ENCODE results near the gene KRTAP10-1. TPM values are rescaled to one million over a fixed set of nuclear protein-coding genes. Genes with fewer than 3 reads are reported as not detected.

KRTAP10-1 gene
- total RNA-seq, 1 experiment from 2014 or later, result not detected

GRCh38 chr21:44499211-44499560 lies 40.8 kb downstream of the KRTAP10-1 start:
- intact Hi-C loops (cut with micrococcal nuclease; ENCODE audit: unreplicated experiment), result no loop called here
- no peaks in the 10 kb centered on the region for H3K4me1 ChIP-seq
- ChIA-PET CTCF (no interaction called here), POLR2A (no interaction called here)
- H3K4me3 Mint-ChIP-seq (ENCODE audit: unreplicated experiment), result no peak overlapping the region
- BruUV-seq (replicated peaks), result no TSS peak
- no peak for DNase-seq
- no peaks in the 10 kb centered on the region for H3K27me3 Mint-ChIP-seq (ENCODE audit: insufficient read depth, unreplicated experiment)
- no peaks in the 10 kb centered on the region for H3K36me3 Mint-ChIP-seq (ENCODE audit: insufficient read depth, unreplicated experiment)
- no peak overlapping the region for H3K4me3 ChIP-seq (ENCODE audit: low read depth, low read length)
- H3K36me3 ChIP-seq (ENCODE audit: control insufficient read depth, insufficient read depth, low read length), result no peaks in the 10 kb centered on the region
- H3K9me3 ChIP-seq, result no peaks in the 10 kb centered on the region
- no peaks in the 10 kb centered on the region for H3K27me3 ChIP-seq (replicated peaks; ENCODE audit: control insufficient read depth, insufficient read depth, low read length)
- H3K27ac Mint-ChIP-seq (ENCODE audit: unreplicated experiment), result no peak overlapping the region
- TF ChIP-seq CTCF (IDR thresholded peaks at IDR 0.05; ENCODE audit: insufficient read depth in 1 of 2, low read depth in 1 of 2, low read length in 1 of 2, severe bottlenecking in 1 of 2, unreplicated experiment in 1 of 2), result no peak
- H3K9me3 Mint-ChIP-seq (ENCODE audit: unreplicated experiment), result no peaks in the 10 kb centered on the region
- no peaks in the 10 kb centered on the region for H3K4me1 Mint-ChIP-seq (ENCODE audit: low read depth, unreplicated experiment)

GRCh38 chr21:44498280-44499210 lies 41.5 kb downstream of the KRTAP10-1 start:
- H3K9me3 ChIP-seq, result peaks cover 4% of the 10 kb centered on the region; the same call in 1 of the 2 replicates
- POLR2A ChIA-PET, result no interaction called here
- DNase-seq, result no peak
- Mint-ChIP-seq H3K36me3 (ENCODE audit: insufficient read depth, unreplicated experiment) (no peaks in the 10 kb centered on the region), H3K9me3 (ENCODE audit: unreplicated experiment) (peaks cover under 1% of the 10 kb centered on the region), H3K4me3 (ENCODE audit: unreplicated experiment) (no peak overlapping the region), H3K4me1 (ENCODE audit: low read depth, unreplicated experiment) (no peaks in the 10 kb centered on the region), H3K27me3 (ENCODE audit: insufficient read depth, unreplicated experiment) (no peaks in the 10 kb centered on the region), H3K27ac (ENCODE audit: unreplicated experiment) (no peak overlapping the region)
- BruUV-seq (replicated peaks), result no TSS peak
- no peak overlapping the region for H3K4me3 ChIP-seq (ENCODE audit: low read depth, low read length)
- no peak for TF ChIP-seq CTCF (IDR thresholded peaks at IDR 0.05; ENCODE audit: insufficient read depth in 1 of 2, low read depth in 1 of 2, low read length in 1 of 2, severe bottlenecking in 1 of 2, unreplicated experiment in 1 of 2)
- CTCF ChIA-PET, result no interaction called here
- no peaks in the 10 kb centered on the region for H3K4me1 ChIP-seq
- no peaks in the 10 kb centered on the region for H3K36me3 ChIP-seq (ENCODE audit: control insufficient read depth, insufficient read depth, low read length)
- intact Hi-C loops (cut with micrococcal nuclease; ENCODE audit: unreplicated experiment), result no loop called here
- no peaks in the 10 kb centered on the region for H3K27me3 ChIP-seq (replicated peaks; ENCODE audit: control insufficient read depth, insufficient read depth, low read length)

- Histone ChIP-seq H3K27me3 (replicated peaks; ENCODE audit: control insufficient read depth, insufficient read depth, low read length) (no peaks in the 10 kb centered on the region), H3K9me3 (peaks cover 11% of the 10 kb centered on the region; the same call in 1 of the 2 replicates), H3K36me3 (ENCODE audit: control insufficient read depth, insufficient read depth, low read length) (no peaks in the 10 kb centered on the region), H3K4me3 (ENCODE audit: low read depth, low read length) (no peak overlapping the region), H3K4me1 (no peaks in the 10 kb centered on the region)
- no peaks in the 10 kb centered on the region for H3K27me3 Mint-ChIP-seq (ENCODE audit: insufficient read depth, unreplicated experiment)
- no peak overlapping the region for H3K4me3 Mint-ChIP-seq (ENCODE audit: unreplicated experiment)
- H3K27ac Mint-ChIP-seq (ENCODE audit: unreplicated experiment), result no peak overlapping the region
- no TSS peak for BruUV-seq (replicated peaks)
- intact Hi-C loops (cut with micrococcal nuclease; ENCODE audit: unreplicated experiment), result no loop called here
- ChIA-PET CTCF (interaction anchor here (0.8 kb wide), 1 partner anchor 189 kb away, joined by 11 read pairs; no protein-coding TSS in a partner anchor), POLR2A (no interaction called here)
- peaks cover 9% of the 10 kb centered on the region for H3K9me3 Mint-ChIP-seq (ENCODE audit: unreplicated experiment)
- DNase-seq, result peak in 1 of 2 experiments; percentile 19
- H3K4me1 Mint-ChIP-seq (ENCODE audit: low read depth, unreplicated experiment), result no peaks in the 10 kb centered on the region
- no peak for TF ChIP-seq CTCF (IDR thresholded peaks at IDR 0.05; ENCODE audit: insufficient read depth in 1 of 2, low read depth in 1 of 2, low read length in 1 of 2, severe bottlenecking in 1 of 2, unreplicated experiment in 1 of 2)
- H3K36me3 Mint-ChIP-seq (ENCODE audit: insufficient read depth, unreplicated experiment), result no peaks in the 10 kb centered on the region
These were observed 42.3 kb downstream of the KRTAP10-1 start for GRCh38 chr21:44497703-44498126.
